Smooth muscle cell (in vitro differentiated cells): ENCODE results near the gene MEX3A. TPM values are rescaled to one million over a fixed set of nuclear protein-coding genes. Genes with fewer than 3 reads are reported as not detected.
A peak's percentile ranks its signal among the peaks of the same experiment; 100 is the strongest.

ENCODE experiments used
- DNase-seq: peaks from one replicate; lab custom pipeline; 2025; ENCODE audit not compliant: unreplicated experiment; lab: John Stamatoyannopoulos, UW
- H2AFZ ChIP-seq: fragments of 200-600 bp; sonication (generic); 2 replicates; pipeline ENCODE4 v1.6.0; 2016; ENCODE audit warnings: antibody characterized with exemption, low read depth, mild to moderate bottlenecking
- H3F3A ChIP-seq: fragments of 200-600 bp; sonication (generic); 2 replicates; pipeline ENCODE4 v1.6.0; 2017; ENCODE audit warnings: antibody characterized with exemption, low read depth
- H3K27ac ChIP-seq: fragments of 200-600 bp; sonication (generic); 2 replicates; pipeline ENCODE4 v1.5.1; 2016; ENCODE audit warnings: low read depth, mild to moderate bottlenecking
- H3K27me3 ChIP-seq: fragments of 200-600 bp; sonication (generic); 2 replicates; pipeline ENCODE4 v1.6.1; 2016; ENCODE audit warnings: low read depth, mild to moderate bottlenecking
- H3K36me3 ChIP-seq: fragments of 200-600 bp; sonication (generic); 2 replicates; pipeline ENCODE4 v1.5.1; 2016; ENCODE audit warnings: low read depth
- H3K4me1 ChIP-seq: fragments of 200-600 bp; sonication (generic); 2 replicates; pipeline ENCODE4 v1.5.1; 2016; ENCODE audit warnings: low read depth
- H3K4me2 ChIP-seq: fragments of 200-600 bp; sonication (generic); 2 replicates; pipeline ENCODE4 v1.6.0; 2016; ENCODE audit warnings: mild to moderate bottlenecking
- H3K4me3 ChIP-seq: fragments of 200-600 bp; sonication (generic); 2 replicates; pipeline ENCODE4 v1.5.1; 2016; ENCODE audit warnings: mild to moderate bottlenecking
- H3K79me2 ChIP-seq: fragments of 200-600 bp; sonication (generic); 2 replicates; pipeline ENCODE4 v1.6.0; 2016; ENCODE audit warnings: low read depth, mild to moderate bottlenecking
- H3K9ac ChIP-seq: fragments of 200-600 bp; sonication (generic); 2 replicates; pipeline ENCODE4 v1.6.0; 2016; ENCODE audit warnings: low read depth
- H3K9me3 ChIP-seq: fragments of 200-600 bp; sonication (generic); replicated peaks from 2 replicates; pipeline ENCODE4 v1.5.1; 2016; ENCODE audit warnings: low read depth
- H4K20me1 ChIP-seq: fragments of 200-600 bp; sonication (generic); 2 replicates; pipeline ENCODE4 v1.6.0; 2016; ENCODE audit warnings: low read depth
- WGBS: methylation state at CpG from one replicate; pipeline ENCODE4 v1.1.7; 2016; ENCODE audit warnings: low lambda C conversion rate; 5-methylcytosine and 5-hydroxymethylcytosine counted together
- polyA plus RNA-seq: library from polyadenylated mRNA; unstranded; fragments of >200 nt; fragmentation: Nextera tagmentation; extraction: Ambion mirVana; gene quantifications from 2 replicates; pipeline ENCODE4 v1.2.1, GENCODE V29; 2016
- total RNA-seq: library from RNA; depleted of rRNA; stranded (reverse); fragments of >200 nt; gene quantifications from 2 replicates; pipeline ENCODE4 v1.2.3, GENCODE V29; 2014
- TF ChIP-seq, protein P1 (sequence below): fragments of 200-600 bp; sonication (generic); IDR thresholded peaks from 2 replicates; pipeline ENCODE4 v1.5.1; 2017; ENCODE audit warnings: borderline replicate concordance, mild to moderate bottlenecking, antibody characterized with exemption; ENCODE audit not compliant: insufficient read depth, poor library complexity, severe bottlenecking

Gene MEX3A
- total and polyA plus RNA-seq, 2 experiments from 2014 or later = 10.5 to 13.8 TPM

GRCh38 chr1:156079762-156080161 is 2.5 kb downstream of the MEX3A start:
- H3K79me2 ChIP-seq = peaks cover 72% of the 10 kb centered on the region

GRCh38 chr1:156078728-156079127 is 3.5 kb downstream of the MEX3A start:
- H3K9me3 ChIP-seq = no peaks in the 10 kb centered on the region
- TF ChIP-seq, protein P1, sequence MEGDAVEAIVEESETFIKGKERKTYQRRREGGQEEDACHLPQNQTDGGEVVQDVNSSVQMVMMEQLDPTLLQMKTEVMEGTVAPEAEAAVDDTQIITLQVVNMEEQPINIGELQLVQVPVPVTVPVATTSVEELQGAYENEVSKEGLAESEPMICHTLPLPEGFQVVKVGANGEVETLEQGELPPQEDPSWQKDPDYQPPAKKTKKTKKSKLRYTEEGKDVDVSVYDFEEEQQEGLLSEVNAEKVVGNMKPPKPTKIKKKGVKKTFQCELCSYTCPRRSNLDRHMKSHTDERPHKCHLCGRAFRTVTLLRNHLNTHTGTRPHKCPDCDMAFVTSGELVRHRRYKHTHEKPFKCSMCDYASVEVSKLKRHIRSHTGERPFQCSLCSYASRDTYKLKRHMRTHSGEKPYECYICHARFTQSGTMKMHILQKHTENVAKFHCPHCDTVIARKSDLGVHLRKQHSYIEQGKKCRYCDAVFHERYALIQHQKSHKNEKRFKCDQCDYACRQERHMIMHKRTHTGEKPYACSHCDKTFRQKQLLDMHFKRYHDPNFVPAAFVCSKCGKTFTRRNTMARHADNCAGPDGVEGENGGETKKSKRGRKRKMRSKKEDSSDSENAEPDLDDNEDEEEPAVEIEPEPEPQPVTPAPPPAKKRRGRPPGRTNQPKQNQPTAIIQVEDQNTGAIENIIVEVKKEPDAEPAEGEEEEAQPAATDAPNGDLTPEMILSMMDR = no peak
- H3K27ac ChIP-seq = no peak overlapping the region
- peaks cover 56% of the 10 kb centered on the region for H3K4me1 ChIP-seq
- H2AFZ ChIP-seq = no peak overlapping the region
- DNase-seq = no peak
- peaks cover 20% of the 10 kb centered on the region for H3F3A ChIP-seq
- peaks cover 62% of the 10 kb centered on the region for H3K79me2 ChIP-seq
- H3K27me3 ChIP-seq = no peaks in the 10 kb centered on the region
- 86% methylated on average over 5 of the region's 5 CpGs for WGBS
- H4K20me1 ChIP-seq = peaks cover 73% of the 10 kb centered on the region
- no peaks in the 10 kb centered on the region for H3K36me3 ChIP-seq
- H3K4me3 ChIP-seq = no peak overlapping the region
- no peak overlapping the region for H3K4me2 ChIP-seq
- no peak overlapping the region for H3K9ac ChIP-seq

More at GRCh38 chr1:156079762-156080161, 2.5 kb downstream of the MEX3A start:
- 70% methylated on average over 5 of the region's 5 CpGs for WGBS
- TF ChIP-seq, protein P1 = no peak
- no peak for DNase-seq
- no peak overlapping the region for H2AFZ ChIP-seq
- peaks cover 55% of the 10 kb centered on the region for H3K4me1 ChIP-seq
- H3K9me3 ChIP-seq = no peaks in the 10 kb centered on the region
- no peaks in the 10 kb centered on the region for H3K36me3 ChIP-seq
- H3F3A ChIP-seq = peaks cover 13% of the 10 kb centered on the region
- H4K20me1 ChIP-seq = peaks cover 74% of the 10 kb centered on the region
- no peaks in the 10 kb centered on the region for H3K27me3 ChIP-seq
- H3K4me3 ChIP-seq = peak overlapping the region; percentile 93
- no peak overlapping the region for H3K27ac ChIP-seq
- peak overlapping the region; percentile 100 for H3K4me2 ChIP-seq
- H3K9ac ChIP-seq = no peak overlapping the region

DNA sequence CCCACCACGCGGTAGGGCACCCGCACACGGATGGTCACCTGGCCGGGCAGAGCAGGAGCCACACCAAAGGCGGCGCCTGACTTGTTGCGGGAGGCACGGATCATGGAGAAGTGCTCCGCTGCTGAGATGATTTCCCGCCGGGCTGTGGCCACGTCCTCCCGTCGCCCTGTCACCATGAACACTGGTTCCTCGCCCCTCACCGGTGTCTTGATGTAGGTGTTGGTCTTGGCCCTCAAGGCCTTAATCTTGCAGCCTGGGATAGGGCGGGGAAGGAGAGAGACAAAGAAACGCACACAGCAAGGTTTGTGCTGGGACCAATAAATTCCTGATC is 4.9 kb downstream of the MEX3A start:
- Histone ChIP-seq H3K27me3 (no peaks in the 10 kb centered on the region), H3K9ac (no peak overlapping the region), H3K4me2 (no peak overlapping the region), H3K4me1 (peaks cover 67% of the 10 kb centered on the region), H3K27ac (no peak overlapping the region), H2AFZ (no peak overlapping the region), H3K4me3 (no peak overlapping the region), H3F3A (peaks cover 22% of the 10 kb centered on the region), H4K20me1 (peaks cover 84% of the 10 kb centered on the region), H3K9me3 (no peaks in the 10 kb centered on the region), H3K36me3 (no peaks in the 10 kb centered on the region), H3K79me2 (peaks cover 54% of the 10 kb centered on the region)
- TF ChIP-seq, protein P1 = no peak
- 85% methylated on average over 19 of the region's 19 CpGs for WGBS
- DNase-seq = no peak

- H3K79me2 ChIP-seq = peaks cover 49% of the 10 kb centered on the region
- no peaks in the 10 kb centered on the region for H3K9me3 ChIP-seq
- peaks cover 22% of the 10 kb centered on the region for H3F3A ChIP-seq
- no peak overlapping the region for H3K27ac ChIP-seq
- H3K4me2 ChIP-seq = no peak overlapping the region
- no peak overlapping the region for H2AFZ ChIP-seq
- DNase-seq = no peak
- peaks cover 72% of the 10 kb centered on the region for H3K4me1 ChIP-seq
- no peak overlapping the region for H3K4me3 ChIP-seq
- H3K36me3 ChIP-seq = no peaks in the 10 kb centered on the region
- H3K9ac ChIP-seq = no peak overlapping the region
- TF ChIP-seq, protein P1 = no peak
- WGBS = 68% methylated on average over 56 of the region's 73 CpGs
- peaks cover 88% of the 10 kb centered on the region for H4K20me1 ChIP-seq
- no peaks in the 10 kb centered on the region for H3K27me3 ChIP-seq
Measured at GRCh38 chr1:156076609-156077429, 5.4 kb downstream of the MEX3A start.
